PC-9 (cell line): ENCODE data around the gene TBCA. TPM values are rescaled to one million over a fixed set of nuclear protein-coding genes. Genes with fewer than 3 reads are reported as not detected.

Source experiments
- BruUV-seq: library from RNA; stranded (reverse); fragments of 400-500 nt; replicated peaks from 2 replicates; lab custom pipeline; 2021; lab: Mats Ljungman, UMichigan
- CTCF ChIA-PET: fragments of 300-600 bp; sonication (Branson Sonifier 250); formaldehyde crosslinking; loops from one replicate; lab custom pipeline; 2022; ENCODE audit warnings: antibody characterized with exemption; lab: Charles Lee
- POLR2A ChIA-PET: fragments of 300-600 bp; sonication (Branson Sonifier 250); formaldehyde crosslinking; loops from one replicate; lab custom pipeline; 2022; ENCODE audit warnings: antibody characterized with exemption; ENCODE audit not compliant: unreplicated experiment; lab: Charles Lee
- DNase-seq, 2 experiments: peaks; one replicate each; pipeline versions ENCODE4 v3.0.0 to v3.0.0-alpha.2; 2015 to 2022; ENCODE audit warnings: mixed read lengths in 1 of 2
- H2AFZ ChIP-seq: fragments of 200-600 bp; sonication (generic); 2 replicates; pipeline ENCODE4 v1.8.1; 2017; ENCODE audit warnings: antibody characterized with exemption
- H3F3A ChIP-seq: fragments of 200-600 bp; sonication (generic); 2 replicates; pipeline ENCODE4 v1.8.1; 2017; ENCODE audit warnings: antibody characterized with exemption, mild to moderate bottlenecking, low read depth; ENCODE audit not compliant: insufficient read depth
- H3K27ac ChIP-seq: fragments of 200-600 bp; sonication (generic); 2 replicates; pipeline ENCODE4 v1.6.1; 2016; ENCODE audit warnings: mixed run types
- H3K27me3 ChIP-seq: fragments of 200-600 bp; sonication (generic); 2 replicates; pipeline ENCODE4 v1.6.1; 2016; ENCODE audit warnings: low read depth, mixed run types; ENCODE audit not compliant: insufficient read depth
- H3K36me3 ChIP-seq: fragments of 200-600 bp; sonication (generic); 2 replicates; pipeline ENCODE4 v1.6.1; 2016; ENCODE audit warnings: low read depth, mixed run types
- H3K4me1 ChIP-seq: fragments of 200-600 bp; sonication (generic); replicated peaks from 2 replicates; pipeline ENCODE4 v1.6.1; 2016; ENCODE audit warnings: mixed run types; ENCODE audit not compliant: insufficient read depth
- H3K4me2 ChIP-seq: fragments of 200-600 bp; sonication (generic); 2 replicates; pipeline ENCODE4 v1.6.1; 2017; ENCODE audit warnings: mixed run types
- H3K4me3 ChIP-seq: fragments of 200-600 bp; sonication (generic); 2 replicates; pipeline ENCODE4 v1.6.1; 2016; ENCODE audit warnings: mixed run types
- H3K79me2 ChIP-seq: fragments of 200-600 bp; sonication (generic); 2 replicates; pipeline ENCODE4 v1.6.1; 2017; ENCODE audit warnings: low read depth, mixed run types
- H3K9me2 ChIP-seq: fragments of 200-600 bp; sonication (generic); 2 replicates; pipeline ENCODE4 v1.8.1; 2017; ENCODE audit warnings: mild to moderate bottlenecking; ENCODE audit not compliant: insufficient read depth
- H3K9me3 ChIP-seq: fragments of 200-600 bp; sonication (generic); 2 replicates; pipeline ENCODE4 v1.8.1; 2016; ENCODE audit warnings: low read depth; ENCODE audit not compliant: insufficient read depth
- H4K20me1 ChIP-seq: fragments of 200-600 bp; sonication (generic); 2 replicates; pipeline ENCODE4 v1.8.1; 2017; ENCODE audit not compliant: insufficient read depth
- CTCF ChIP-seq: fragments of 200-600 bp; sonication (generic); conservative IDR thresholded peaks from 2 replicates; pipeline ENCODE4 v1.6.1; 2017; ENCODE audit warnings: mixed run types, antibody characterized with exemption, mild to moderate bottlenecking, moderate library complexity
- EZH2 ChIP-seq: fragments of 200-600 bp; sonication (generic); IDR thresholded peaks from 2 replicates; pipeline ENCODE4 v1.8.0; 2017; ENCODE audit warnings: antibody characterized with exemption, low read depth
- intact Hi-C: fragments of 100-400 bp; cut with micrococcal nuclease; formaldehyde crosslinking; loops from one replicate; pipeline ENCODE4 v1.10.0; 2022; ENCODE audit not compliant: unreplicated experiment
- total RNA-seq: library from RNA; stranded (reverse); gene quantifications from 2 replicates; pipeline ENCODE4 v1.2.3, GENCODE V29; 2021

The TBCA gene
- total RNA-seq, 1 experiment from 2014 or later, result 205 TPM

- H3K9me3 ChIP-seq, result 0 out of 2 replicates have a peak, but pooled peaks cover 6% of the 10 kb centered on the region
- H3K4me2 ChIP-seq, result no peak overlapping the region
- no peaks in the 10 kb centered on the region for H4K20me1 ChIP-seq
- BruUV-seq, result no TSS peak
- no peaks in the 10 kb centered on the region for H3K9me2 ChIP-seq
- no peaks in the 10 kb centered on the region for H3K27me3 ChIP-seq
- 0 out of 2 replicates have a peak, but pooled peaks cover 4% of the 10 kb centered on the region for H3K4me1 ChIP-seq
- TF ChIP-seq CTCF (no peak), EZH2 (no peak)
- DNase-seq, result no peak
- H3K27ac ChIP-seq, result no peak overlapping the region
- no peaks in the 10 kb centered on the region for H3K36me3 ChIP-seq
- CTCF ChIA-PET, result no interaction called here
- no peak overlapping the region for H2AFZ ChIP-seq
- no peaks in the 10 kb centered on the region for H3K79me2 ChIP-seq
- H3K4me3 ChIP-seq, result no peak overlapping the region
- POLR2A ChIA-PET, result no interaction called here
- intact Hi-C loops, result no loop called here
- 0 out of 2 replicates have a peak, but pooled peaks cover 3% of the 10 kb centered on the region for H3F3A ChIP-seq
Observed at GRCh38 chr5:77812926-77813589, 36.9 kb upstream of the TBCA start.

DNA sequence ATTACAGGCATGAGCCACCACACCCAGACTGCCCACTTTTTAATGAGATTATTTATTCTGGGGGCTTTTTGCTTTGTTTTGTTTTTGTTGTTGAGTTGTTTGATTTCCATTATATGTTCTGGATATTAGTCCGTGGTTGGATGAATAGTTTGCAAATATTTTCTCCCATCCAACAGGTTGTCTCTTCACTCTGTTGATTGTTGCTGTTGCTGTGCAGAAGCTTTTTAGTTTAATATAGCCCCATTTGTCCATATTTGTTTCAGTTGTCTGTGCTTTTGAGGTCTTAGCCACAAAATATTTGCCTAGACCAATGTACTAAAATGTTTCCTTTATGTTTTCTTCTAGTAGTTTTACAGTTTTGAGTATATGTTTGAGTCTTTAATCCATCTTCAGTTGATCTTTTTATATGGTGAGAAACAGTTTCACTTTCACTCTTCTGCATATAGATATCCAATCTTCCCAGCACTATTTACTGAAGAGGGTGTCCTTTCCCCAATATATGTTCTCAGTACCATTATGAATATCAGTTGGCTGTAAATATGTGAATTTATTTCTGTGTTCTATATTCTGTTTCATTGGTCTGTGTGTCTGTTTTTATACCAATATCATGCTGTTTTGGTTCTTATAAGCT lies 30.2 kb upstream of the TBCA start:
- Histone ChIP-seq H2AFZ (no peak overlapping the region; the same call in 1 of the 2 replicates), H3K4me3 (no peak overlapping the region), H3K4me1 (no peaks in the 10 kb centered on the region), H3K9me2 (no peaks in the 10 kb centered on the region), H3K36me3 (no peaks in the 10 kb centered on the region), H3K9me3 (0 out of 2 replicates have a peak, but pooled peaks cover 6% of the 10 kb centered on the region), H3F3A (no peaks in the 10 kb centered on the region), H4K20me1 (no peaks in the 10 kb centered on the region), H3K27ac (no peak overlapping the region), H3K27me3 (no peaks in the 10 kb centered on the region), H3K4me2 (peak overlapping the region; percentile 45), H3K79me2 (no peaks in the 10 kb centered on the region)
- ChIA-PET CTCF (interaction anchor here (0.7 kb wide), 1 partner anchor 240 kb away, joined by 4 read pairs; no protein-coding TSS in a partner anchor), POLR2A (no interaction called here)
- no peak for TF ChIP-seq EZH2
- no peak for TF ChIP-seq CTCF
- BruUV-seq, result no TSS peak
- no peak for DNase-seq
- intact Hi-C loops, result no loop called here

GRCh38 chr5:77798456-77798855 lies 22.3 kb upstream of the TBCA start:
- H4K20me1 ChIP-seq, result no peaks in the 10 kb centered on the region
- CTCF ChIA-PET, result interaction anchor here (0.5 kb wide), 1 partner anchor 166 kb away, joined by 4 read pairs; no protein-coding TSS in a partner anchor
- H3K9me3 ChIP-seq, result no peaks in the 10 kb centered on the region
- TF ChIP-seq EZH2 (no peak), CTCF (no peak)
- H2AFZ ChIP-seq, result no peak overlapping the region
- no peak overlapping the region for H3K27ac ChIP-seq
- no peak for DNase-seq
- H3K4me3 ChIP-seq, result no peak overlapping the region
- no peaks in the 10 kb centered on the region for H3K79me2 ChIP-seq
- H3K36me3 ChIP-seq, result no peaks in the 10 kb centered on the region
- BruUV-seq, result no TSS peak
- H3K9me2 ChIP-seq, result no peaks in the 10 kb centered on the region
- POLR2A ChIA-PET, result interaction anchor here (0.6 kb wide), 1 partner anchor 107 kb away, joined by 9 read pairs; no protein-coding TSS in a partner anchor
- intact Hi-C loops, result no loop called here
- no peaks in the 10 kb centered on the region for H3F3A ChIP-seq
- peaks cover 8% of the 10 kb centered on the region; the same call in 1 of the 2 replicates for H3K27me3 ChIP-seq
- no peak overlapping the region for H3K4me2 ChIP-seq
- H3K4me1 ChIP-seq, result no peaks in the 10 kb centered on the region
